Measurements from ENCODE around the gene URB1.

DNA sequence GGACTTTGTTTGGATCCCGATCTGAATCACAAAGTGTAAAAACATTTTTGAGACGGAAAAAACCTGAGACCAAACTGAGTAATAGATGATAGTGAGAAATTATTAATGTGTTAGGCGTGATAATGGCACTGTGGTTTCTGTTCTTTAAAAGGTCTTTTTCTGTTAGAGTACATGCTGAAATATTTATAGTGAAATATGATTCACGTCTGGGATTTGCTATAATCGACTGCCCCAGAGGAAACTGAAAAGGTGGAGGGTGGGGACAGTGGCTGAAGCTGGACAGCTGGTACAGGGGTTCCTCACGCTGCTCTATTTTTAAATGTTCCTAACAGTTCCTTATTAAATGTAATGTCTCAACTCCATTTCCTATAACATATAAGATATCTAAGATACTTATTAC is 11.2 kb downstream of the URB1 start:
- TF ChIP-seq POLR2A (IDR thresholded peaks at IDR 0.05; ENCODE audit: low read length), result no peak
- TF ChIP-seq GATA1 (IDR thresholded peaks at IDR 0.05; ENCODE audit: low read depth, low read length), result no peak

Measured in erythroblast (primary cell).